ENCODE results near the gene TDP2. TPM values are rescaled to one million over a fixed set of nuclear protein-coding genes. Genes with fewer than 3 reads are reported as not detected.

TDP2 gene
- total and polyA plus RNA-seq, 9 of the 15 experiments (the other 6 are each of a cell fraction or from before 2014, with no cell fraction given): 27.7 to 60.1 (median 31.8) TPM

GRCh38 chr6:24658573-24659560, 7.8 kb downstream of the TDP2 start (continued):
- no peak for TF ChIP-seq CHD7 (IDR thresholded peaks at IDR 0.05; ENCODE audit: low read depth, low read length)
- TF ChIP-seq ETV1 (tag; conservative IDR thresholded peaks at IDR 0.05; ENCODE audit: low read depth): peak; percentile 62; the same call in 1 of the 2 replicates
- peak; percentile 67; the same call in 1 of the 2 replicates for TF ChIP-seq DPF2 (IDR thresholded peaks at IDR 0.05)
- TF ChIP-seq TAF7 (tag; IDR thresholded peaks at IDR 0.05): no peak
- no peak for TF ChIP-seq USF2 (CRISPR knock-in tag; IDR thresholded peaks at IDR 0.05)
- no peak for TF ChIP-seq RFX1 (IDR thresholded peaks at IDR 0.05)
- TF ChIP-seq MAZ (CRISPR knock-in tag; conservative IDR thresholded peaks at IDR 0.05 in 1 of 2, IDR thresholded peaks at IDR 0.05 in 1 of 2): no peak
- no peak for TF ChIP-seq BRD4 (IDR thresholded peaks at IDR 0.05)
- no peak for TF ChIP-seq NUFIP1 (IDR thresholded peaks at IDR 0.05; ENCODE audit: partially characterized antibody)
